HG03196 (cell line): ENCODE measurements around the gene PYURF.
"Not testable (repeated sequence)": the region's sequence is repeated elsewhere in the genome, so short reads cannot be mapped to it uniquely, and the experiment has no call there.

Experiments
- ATAC-seq: cut with Tn5 transposase; IDR thresholded peaks from one replicate; pipeline ENCODE4 v1.9.1; 2021; ENCODE audit not compliant: unreplicated experiment

Gene PYURF, protein sequence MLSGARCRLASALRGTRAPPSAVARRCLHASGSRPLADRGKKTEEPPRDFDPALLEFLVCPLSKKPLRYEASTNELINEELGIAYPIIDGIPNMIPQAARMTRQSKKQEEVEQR

DNA sequence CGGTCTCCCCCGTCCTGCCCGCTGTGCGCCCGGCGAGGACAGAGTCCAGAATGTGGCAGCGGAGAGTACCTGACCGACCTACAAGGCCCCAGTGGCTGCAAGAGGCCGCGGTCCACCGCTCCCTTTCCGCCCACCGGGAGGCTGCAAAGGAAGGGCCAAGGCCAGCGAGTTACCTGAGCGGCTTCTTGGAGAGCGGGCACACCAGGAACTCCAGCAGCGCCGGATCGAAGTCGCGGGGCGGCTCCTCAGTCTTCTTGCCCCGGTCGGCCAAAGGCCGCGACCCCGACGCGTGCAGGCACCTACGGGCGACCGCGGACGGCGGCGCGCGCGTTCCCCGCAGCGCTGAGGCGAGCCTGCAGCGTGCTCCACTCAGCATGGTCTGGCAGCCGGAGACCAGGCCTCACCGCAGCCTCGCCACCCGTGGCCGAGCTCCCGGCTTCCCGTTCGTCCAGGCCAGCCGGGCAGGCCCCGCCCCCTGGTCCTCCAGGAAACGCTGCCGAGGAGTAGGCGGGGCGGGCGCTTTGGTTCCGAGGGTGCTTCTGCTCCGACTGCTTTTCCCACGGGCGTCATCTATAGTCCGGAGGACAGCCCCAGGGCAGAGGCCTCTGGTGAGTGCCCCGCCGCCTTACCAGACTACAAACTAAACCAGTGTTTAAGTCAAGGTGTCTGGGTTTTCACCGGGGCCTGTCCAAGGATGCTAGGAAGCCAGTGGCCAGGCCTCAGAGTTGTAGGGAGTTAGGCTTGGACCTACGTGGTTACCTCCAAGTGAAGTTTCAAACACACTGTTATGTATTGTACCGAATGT is at the start of gene PYURF:
PYURF (minus strand) TSS at position 452 of the 805 bp plus-strand sequence; CDS start at position 376, 76 bp downstream.
- peak; percentile 89 for ATAC-seq

GRCh38 chr4:88570001-88570400 is 46.4 kb upstream of the PYURF start:
- no peak for ATAC-seq

GRCh38 chr4:88567591-88567990 is 44.0 kb upstream of the PYURF start:
- no peak for ATAC-seq

DNA sequence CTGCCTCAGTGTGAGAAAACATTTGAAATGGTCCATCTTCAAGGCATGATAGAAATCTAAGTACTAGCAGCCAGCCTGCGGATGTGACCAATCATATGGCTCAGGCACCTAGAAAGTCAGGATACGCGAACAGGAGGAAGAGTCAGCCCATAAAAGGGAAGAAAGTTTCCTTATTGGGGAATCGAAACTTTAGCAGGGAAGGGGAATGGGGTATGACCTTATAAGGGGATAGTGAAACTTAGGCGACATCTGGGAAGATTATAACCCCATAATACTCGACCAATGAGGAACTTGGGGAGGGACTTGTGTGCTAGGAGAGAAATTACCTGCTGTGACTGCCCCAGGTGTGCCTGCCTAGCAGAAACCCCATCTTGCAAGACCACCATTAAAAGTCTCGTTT is 26.2 kb upstream of the PYURF start:
- no peak for ATAC-seq

DNA sequence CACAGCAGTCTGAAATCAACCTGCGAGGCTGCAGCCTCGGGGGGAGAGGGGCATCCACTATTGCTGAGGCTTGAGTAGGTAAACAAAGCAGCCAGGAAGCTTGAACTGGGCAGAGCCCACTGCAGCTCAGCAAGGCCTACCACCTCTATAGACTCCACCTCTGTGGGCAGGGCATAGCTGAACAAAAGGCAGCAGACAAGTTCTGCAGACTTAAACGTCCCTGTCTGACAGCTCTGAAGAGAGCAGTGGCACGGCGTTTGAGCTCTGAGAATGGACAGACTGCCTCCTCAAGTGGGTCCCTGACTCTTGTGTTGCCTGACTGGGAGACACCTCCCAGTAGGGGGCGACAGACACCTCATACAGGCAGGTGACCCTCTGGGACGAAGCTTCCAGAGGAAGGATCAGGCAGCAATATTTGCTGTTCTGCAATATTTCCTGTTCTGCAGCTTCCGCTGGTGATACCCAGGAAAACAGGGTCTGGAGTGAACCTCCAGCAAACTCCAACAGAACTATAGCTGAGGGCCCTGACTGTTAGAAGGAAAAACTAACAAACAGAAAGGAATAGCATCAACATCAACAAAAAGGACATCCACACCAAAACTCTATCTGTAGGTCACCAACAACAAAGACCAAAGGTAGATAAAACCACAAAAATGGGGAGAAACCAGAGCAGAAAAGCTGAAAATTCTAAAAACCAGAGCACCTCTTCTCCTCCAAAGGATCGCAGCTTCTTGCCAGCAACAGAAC is 15.9 kb upstream of the PYURF start:
- not testable (repeated sequence) for ATAC-seq

GRCh38 chr4:88537709-88538108 is 14.1 kb upstream of the PYURF start:
- no peak for ATAC-seq

GRCh38 chr4:88535090-88535755 is 11.6 kb upstream of the PYURF start:
- no peak for ATAC-seq

DNA sequence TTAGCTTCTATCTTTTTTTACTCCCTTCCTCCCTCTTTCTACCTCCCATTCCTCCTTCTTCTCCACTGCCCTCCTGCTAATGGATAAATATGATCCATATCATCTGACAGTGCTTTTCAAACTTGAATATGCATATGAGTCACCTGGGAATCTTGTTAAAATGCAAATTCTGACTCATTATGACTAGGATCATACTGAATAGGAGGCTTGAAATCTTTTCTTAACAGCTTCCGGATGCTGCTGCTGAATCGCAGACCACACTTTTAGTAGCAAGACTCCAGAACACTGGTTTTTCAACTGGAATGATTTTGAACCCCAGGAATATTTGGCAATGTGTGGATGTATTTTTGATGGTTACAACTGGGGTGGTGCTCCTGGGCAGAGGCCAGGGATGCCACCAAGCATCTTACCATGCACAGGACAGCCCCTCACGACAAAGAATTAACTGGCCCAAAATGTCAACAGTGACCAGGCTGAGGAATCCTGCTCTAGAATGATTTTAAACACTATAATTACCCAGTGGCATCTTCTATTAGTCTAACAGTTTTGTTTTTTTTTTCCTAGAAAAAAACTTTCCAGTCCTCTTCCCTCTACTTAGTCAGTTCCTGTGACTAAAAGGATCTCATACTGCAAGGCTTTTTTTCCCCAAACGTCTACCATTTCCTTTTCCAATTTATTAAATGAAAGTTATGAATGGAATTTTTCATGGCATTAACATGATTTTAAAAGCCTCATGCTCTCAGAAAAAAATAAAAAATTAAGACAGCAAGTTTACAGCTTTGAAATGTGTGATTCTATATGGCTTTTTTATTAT is 10.6 kb upstream of the PYURF start:
- no peak for ATAC-seq

DNA sequence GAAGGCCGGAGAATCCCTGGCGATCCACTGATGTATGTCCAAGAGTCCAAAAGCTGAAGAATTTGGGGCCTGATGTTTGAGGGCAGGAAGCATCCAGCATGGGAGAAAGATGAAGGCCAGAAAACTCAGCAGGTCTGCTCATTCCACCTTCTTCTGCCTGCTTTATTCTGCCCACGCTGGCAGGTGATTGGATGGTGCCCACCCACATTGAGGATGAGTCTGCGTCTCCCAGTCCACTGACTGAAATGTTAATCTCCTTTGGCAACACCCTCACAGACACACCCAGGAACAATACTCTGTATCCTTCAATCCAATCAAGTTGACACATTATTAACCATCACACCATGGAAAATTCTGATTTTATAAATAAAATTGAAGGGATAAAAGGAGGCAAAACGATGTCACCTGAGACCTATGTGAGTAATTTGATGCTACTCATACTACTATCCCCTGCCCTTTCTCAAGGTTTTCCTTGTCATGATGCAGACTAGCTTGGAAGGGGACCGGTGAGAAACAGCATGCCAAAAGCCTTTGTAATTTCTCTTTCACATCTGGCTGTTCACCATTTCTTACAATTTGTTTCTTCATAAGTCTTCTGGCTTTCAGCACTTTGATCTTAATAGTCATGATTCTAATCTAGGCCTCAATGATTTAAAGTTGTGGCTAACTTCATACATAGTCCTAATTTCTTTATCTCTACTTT is 9.7 kb upstream of the PYURF start:
- ATAC-seq, result no peak

DNA sequence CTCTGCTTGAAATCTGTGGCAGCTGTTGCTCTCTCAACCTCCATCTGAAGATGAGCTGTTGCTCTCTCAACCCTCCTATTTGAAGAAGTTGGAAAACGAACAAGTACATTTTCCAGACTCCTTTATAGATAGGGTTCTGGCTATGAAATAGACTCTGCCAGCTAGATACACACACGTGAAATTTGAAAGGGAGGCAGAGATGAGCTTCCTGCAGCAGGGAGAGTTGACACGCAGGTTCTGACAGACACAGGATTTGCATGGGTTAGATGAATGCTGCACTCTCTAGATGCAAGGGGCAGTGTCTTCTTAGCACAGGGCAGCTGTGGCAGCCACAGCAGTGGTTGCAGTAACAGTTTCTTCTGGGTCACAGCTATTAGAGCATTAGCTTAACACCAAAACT is 8.0 kb upstream of the PYURF start:
- ATAC-seq, result no peak

GRCh38 chr4:88528861-88529260 is 5.3 kb upstream of the PYURF start:
- no peak for ATAC-seq

DNA sequence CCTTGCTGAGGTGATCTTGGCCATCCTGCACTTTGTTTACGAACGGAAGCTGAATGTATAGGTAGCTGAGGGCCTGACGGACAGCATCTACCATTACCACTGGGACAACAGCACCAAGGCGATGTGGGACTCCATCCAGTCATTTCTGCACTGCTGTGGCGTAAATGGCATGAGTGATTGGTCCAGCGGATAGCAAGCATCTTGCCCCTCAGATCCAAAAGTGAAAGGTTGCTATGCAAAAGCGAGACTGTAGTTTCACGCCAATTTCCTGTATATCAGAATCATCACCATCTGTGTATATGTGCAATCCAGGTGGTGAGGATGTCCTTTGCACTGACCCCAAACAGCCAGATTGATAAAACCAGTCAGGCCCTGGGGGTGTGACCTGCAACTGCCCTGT is 4.2 kb upstream of the PYURF start:
- peak; percentile 35 for ATAC-seq

GRCh38 chr4:88526221-88526815 is 2.7 kb upstream of the PYURF start:
- ATAC-seq, result no peak

DNA sequence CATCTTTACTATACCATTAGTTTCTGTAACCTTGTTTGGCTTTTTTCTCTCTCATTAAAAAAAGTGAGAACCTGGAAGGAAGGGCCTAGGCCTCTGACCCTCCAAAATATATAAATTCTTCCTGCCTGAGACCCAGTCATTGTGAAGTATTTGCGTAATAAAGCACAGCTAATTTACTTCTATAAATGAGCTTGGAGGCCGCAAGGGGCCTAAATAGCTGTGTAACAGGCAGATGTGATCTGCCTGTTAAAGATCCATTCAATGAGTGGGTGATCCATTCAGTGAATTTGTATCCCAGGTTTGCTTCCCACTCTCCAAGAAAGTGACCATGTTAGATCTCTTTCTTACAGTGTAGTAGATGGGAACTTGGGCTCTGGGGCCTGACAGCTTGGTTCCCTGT is 595 bp upstream of the PYURF start:
- ATAC-seq, result no peak

GRCh38 chr4:88522702-88523324 is 763 bp downstream of the PYURF start:
- no peak for ATAC-seq

DNA sequence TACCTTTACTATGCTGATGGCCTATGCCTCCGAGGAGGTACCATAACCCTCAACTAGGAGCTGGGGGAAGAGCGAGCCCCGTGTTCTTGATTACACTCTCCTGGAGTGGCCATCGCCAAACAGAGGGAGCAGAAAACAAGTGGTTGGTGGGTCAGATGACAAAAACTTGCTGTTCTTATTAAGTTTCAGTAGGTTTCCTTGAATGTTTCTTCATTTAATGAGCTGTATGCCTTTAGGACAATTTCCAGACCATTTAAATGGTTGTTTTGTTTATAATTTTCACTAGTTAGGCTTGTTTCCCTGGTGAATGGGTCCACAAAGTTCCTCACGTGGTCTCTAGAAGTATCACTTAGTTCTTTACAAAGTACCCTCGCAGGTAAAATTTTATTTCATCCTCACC is 4.7 kb downstream of the PYURF start:
- no peak for ATAC-seq

DNA sequence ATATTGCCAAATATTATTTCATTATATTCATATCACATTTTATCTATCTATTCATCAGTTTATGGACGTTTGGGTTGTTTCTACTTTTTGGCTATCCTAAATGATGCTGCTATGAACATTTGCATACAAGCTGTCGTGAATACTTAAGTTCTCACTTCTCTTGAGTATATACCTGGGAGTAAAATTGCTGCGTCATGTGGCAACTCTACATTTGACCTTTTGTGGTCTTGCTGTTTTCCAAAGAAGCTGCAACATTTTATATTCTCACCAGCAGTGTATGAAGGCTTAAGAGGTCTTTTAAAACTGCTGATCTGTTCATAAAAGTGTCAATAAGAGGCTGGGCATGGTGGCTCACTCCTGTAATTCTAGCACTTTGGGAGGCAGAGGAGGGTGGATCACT is 5.8 kb downstream of the PYURF start:
- ATAC-seq, result no peak

- no peak for ATAC-seq
Observed at GRCh38 chr4:88516746-88517145, 6.8 kb downstream of the PYURF start.
